ENCODE data around the gene ST6GAL1. TPM values are rescaled to one million over a fixed set of nuclear protein-coding genes. Genes with fewer than 3 reads are reported as not detected.

ST6GAL1 gene
- total and polyA plus RNA-seq, 2 experiments from 2014 or later = 17.6 to 65.1 TPM

- TF ChIP-seq, protein P1, sequence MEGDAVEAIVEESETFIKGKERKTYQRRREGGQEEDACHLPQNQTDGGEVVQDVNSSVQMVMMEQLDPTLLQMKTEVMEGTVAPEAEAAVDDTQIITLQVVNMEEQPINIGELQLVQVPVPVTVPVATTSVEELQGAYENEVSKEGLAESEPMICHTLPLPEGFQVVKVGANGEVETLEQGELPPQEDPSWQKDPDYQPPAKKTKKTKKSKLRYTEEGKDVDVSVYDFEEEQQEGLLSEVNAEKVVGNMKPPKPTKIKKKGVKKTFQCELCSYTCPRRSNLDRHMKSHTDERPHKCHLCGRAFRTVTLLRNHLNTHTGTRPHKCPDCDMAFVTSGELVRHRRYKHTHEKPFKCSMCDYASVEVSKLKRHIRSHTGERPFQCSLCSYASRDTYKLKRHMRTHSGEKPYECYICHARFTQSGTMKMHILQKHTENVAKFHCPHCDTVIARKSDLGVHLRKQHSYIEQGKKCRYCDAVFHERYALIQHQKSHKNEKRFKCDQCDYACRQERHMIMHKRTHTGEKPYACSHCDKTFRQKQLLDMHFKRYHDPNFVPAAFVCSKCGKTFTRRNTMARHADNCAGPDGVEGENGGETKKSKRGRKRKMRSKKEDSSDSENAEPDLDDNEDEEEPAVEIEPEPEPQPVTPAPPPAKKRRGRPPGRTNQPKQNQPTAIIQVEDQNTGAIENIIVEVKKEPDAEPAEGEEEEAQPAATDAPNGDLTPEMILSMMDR (conservative IDR thresholded peaks at IDR 0.05; ENCODE audit: low read depth in 2 of 2) = no peak
Measured at GRCh38 chr3:187102073-187102634, 171.8 kb downstream of the ST6GAL1 start (continued).

GRCh38 chr3:187103251-187103650 is 172.9 kb downstream of the ST6GAL1 start:
- Mint-ChIP-seq H3K36me3 (ENCODE audit: low read depth) (peaks cover 9% of the 10 kb centered on the region; the same call in 1 of the 3 replicates), H3K9me3 (no peaks in the 10 kb centered on the region), H3K27ac (no peak overlapping the region), H3K4me3 (no peak overlapping the region), H3K4me1 (peaks cover 11% of the 10 kb centered on the region), H3K27me3 (ENCODE audit: insufficient read depth, low read depth, poor library complexity) (peaks cover 2% of the 10 kb centered on the region)
- no peak overlapping the region for H3K27ac ChIP-seq (ENCODE audit: low read depth)
- no peaks in the 10 kb centered on the region; the same call in 1 of the 2 replicates for H3K79me2 ChIP-seq (replicated peaks; ENCODE audit: insufficient read depth)
- no peaks in the 10 kb centered on the region for H3K27me3 ChIP-seq (ENCODE audit: insufficient read depth)
- no peak for DNase-seq (ENCODE audit: low spot score)
- H3K4me1 ChIP-seq (ENCODE audit: insufficient read depth) = peaks cover 11% of the 10 kb centered on the region; the same call in 1 of the 2 replicates
- H3K9me2 ChIP-seq (ENCODE audit: insufficient read depth) = 0 out of 2 replicates have a peak, but pooled peaks cover 4% of the 10 kb centered on the region
- no peaks in the 10 kb centered on the region for H3K36me3 ChIP-seq (ENCODE audit: insufficient read depth)
- peaks cover 7% of the 10 kb centered on the region; the same call in 1 of the 2 replicates for H3F3A ChIP-seq (replicated peaks; ENCODE audit: low read depth)
- H3K4me3 ChIP-seq = no peak overlapping the region
- no peak overlapping the region for H2AFZ ChIP-seq
- ATAC-seq = no peak
- H4K20me1 ChIP-seq (replicated peaks; ENCODE audit: insufficient read depth) = no peaks in the 10 kb centered on the region
- no peak overlapping the region for H3K4me2 ChIP-seq
- TF ChIP-seq EZH2phosphoT487 (IDR thresholded peaks at IDR 0.05; ENCODE audit: unreplicated experiment) = no peak
- no peak for TF ChIP-seq JUNB (IDR thresholded peaks at IDR 0.05; ENCODE audit: unreplicated experiment)
- TF ChIP-seq ZNF114 (CRISPR knock-in tag; IDR thresholded peaks at IDR 0.05) = no peak
- TF ChIP-seq, protein P2, sequence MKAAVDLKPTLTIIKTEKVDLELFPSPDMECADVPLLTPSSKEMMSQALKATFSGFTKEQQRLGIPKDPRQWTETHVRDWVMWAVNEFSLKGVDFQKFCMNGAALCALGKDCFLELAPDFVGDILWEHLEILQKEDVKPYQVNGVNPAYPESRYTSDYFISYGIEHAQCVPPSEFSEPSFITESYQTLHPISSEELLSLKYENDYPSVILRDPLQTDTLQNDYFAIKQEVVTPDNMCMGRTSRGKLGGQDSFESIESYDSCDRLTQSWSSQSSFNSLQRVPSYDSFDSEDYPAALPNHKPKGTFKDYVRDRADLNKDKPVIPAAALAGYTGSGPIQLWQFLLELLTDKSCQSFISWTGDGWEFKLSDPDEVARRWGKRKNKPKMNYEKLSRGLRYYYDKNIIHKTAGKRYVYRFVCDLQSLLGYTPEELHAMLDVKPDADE (IDR thresholded peaks at IDR 0.05) = no peak
- TF ChIP-seq, protein P3, sequence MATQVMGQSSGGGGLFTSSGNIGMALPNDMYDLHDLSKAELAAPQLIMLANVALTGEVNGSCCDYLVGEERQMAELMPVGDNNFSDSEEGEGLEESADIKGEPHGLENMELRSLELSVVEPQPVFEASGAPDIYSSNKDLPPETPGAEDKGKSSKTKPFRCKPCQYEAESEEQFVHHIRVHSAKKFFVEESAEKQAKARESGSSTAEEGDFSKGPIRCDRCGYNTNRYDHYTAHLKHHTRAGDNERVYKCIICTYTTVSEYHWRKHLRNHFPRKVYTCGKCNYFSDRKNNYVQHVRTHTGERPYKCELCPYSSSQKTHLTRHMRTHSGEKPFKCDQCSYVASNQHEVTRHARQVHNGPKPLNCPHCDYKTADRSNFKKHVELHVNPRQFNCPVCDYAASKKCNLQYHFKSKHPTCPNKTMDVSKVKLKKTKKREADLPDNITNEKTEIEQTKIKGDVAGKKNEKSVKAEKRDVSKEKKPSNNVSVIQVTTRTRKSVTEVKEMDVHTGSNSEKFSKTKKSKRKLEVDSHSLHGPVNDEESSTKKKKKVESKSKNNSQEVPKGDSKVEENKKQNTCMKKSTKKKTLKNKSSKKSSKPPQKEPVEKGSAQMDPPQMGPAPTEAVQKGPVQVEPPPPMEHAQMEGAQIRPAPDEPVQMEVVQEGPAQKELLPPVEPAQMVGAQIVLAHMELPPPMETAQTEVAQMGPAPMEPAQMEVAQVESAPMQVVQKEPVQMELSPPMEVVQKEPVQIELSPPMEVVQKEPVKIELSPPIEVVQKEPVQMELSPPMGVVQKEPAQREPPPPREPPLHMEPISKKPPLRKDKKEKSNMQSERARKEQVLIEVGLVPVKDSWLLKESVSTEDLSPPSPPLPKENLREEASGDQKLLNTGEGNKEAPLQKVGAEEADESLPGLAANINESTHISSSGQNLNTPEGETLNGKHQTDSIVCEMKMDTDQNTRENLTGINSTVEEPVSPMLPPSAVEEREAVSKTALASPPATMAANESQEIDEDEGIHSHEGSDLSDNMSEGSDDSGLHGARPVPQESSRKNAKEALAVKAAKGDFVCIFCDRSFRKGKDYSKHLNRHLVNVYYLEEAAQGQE (IDR thresholded peaks at IDR 0.05; ENCODE audit: unreplicated experiment) = no peak
- TF ChIP-seq EZH2 (IDR thresholded peaks at IDR 0.05; ENCODE audit: low read depth, unreplicated experiment) = no peak
- TF ChIP-seq NANOG (IDR thresholded peaks at IDR 0.05; ENCODE audit: borderline replicate concordance) = no peak
- no peak for TF ChIP-seq ZNF462 (CRISPR knock-in tag; IDR thresholded peaks at IDR 0.05)
- TF ChIP-seq ZNF331 (CRISPR knock-in tag; IDR thresholded peaks at IDR 0.05; ENCODE audit: low read depth) = no peak
- no peak for TF ChIP-seq POLR2AphosphoS5 (IDR thresholded peaks at IDR 0.05; ENCODE audit: low read depth)
